GM21515 (cell line): ENCODE results near the gene HRAS.

Source experiments
- ATAC-seq: cut with Tn5 transposase; IDR thresholded peaks from one replicate; pipeline ENCODE4 v1.9.1; 2021; ENCODE audit not compliant: unreplicated experiment

The HRAS gene

DNA sequence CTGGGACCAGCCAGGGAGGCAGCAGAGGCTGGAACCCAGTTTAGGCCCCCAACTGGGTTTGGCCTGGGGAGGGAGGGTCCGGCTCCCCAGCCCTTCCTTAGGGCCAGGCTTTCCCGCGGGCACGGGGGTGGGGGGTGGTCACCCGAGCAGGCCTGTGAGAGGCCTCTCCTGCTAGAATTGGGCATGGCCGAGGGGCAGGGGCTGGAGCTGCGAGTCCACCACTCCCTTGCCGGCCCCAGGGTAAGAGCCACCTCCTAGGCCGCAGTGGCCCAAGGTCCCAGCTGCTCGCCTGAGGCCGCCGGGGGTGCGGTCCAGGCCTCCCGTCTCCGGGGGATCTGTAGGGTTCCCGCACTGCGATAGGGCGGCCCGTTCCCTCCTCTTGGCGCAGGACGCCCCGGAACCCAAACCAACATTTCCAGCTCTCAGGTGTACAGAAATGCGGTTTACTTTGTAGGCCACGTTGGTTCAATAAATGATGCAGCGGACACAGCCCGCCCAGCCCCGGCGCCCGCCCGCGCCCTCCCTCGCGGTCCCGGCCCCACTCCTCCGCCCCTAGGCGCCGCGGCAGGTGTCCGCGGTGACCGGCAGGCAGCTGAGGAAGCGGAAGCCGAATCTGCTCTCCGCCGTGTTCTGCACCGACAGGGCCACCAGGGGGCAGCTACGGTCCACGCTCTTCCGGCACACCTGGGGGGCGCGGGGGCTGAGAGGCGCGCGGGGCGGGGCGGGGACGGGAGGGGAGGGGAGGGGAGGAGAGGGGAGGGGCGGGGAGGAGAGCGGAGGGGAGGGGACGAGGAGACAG is 19.3 kb upstream of the HRAS start:
- ATAC-seq = peak; percentile 55

DNA sequence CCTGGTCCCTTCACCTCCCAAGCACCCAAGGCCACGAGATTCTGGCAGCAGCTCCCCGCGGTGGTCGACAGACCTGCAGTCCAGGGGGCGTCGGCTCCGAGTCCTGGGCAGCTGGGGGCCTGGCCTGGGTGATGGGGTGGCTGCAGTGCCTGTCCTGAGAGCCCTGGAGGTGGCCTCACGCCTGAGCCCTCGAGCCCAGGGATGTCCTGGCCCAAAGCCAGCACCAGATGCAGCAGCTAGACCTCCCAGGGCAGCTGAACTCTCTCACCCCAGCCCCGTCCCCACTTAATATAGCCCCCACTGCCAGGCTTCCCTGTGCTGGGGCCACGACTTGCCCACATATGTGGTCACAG is 18.6 kb upstream of the HRAS start:
- no peak for ATAC-seq

DNA sequence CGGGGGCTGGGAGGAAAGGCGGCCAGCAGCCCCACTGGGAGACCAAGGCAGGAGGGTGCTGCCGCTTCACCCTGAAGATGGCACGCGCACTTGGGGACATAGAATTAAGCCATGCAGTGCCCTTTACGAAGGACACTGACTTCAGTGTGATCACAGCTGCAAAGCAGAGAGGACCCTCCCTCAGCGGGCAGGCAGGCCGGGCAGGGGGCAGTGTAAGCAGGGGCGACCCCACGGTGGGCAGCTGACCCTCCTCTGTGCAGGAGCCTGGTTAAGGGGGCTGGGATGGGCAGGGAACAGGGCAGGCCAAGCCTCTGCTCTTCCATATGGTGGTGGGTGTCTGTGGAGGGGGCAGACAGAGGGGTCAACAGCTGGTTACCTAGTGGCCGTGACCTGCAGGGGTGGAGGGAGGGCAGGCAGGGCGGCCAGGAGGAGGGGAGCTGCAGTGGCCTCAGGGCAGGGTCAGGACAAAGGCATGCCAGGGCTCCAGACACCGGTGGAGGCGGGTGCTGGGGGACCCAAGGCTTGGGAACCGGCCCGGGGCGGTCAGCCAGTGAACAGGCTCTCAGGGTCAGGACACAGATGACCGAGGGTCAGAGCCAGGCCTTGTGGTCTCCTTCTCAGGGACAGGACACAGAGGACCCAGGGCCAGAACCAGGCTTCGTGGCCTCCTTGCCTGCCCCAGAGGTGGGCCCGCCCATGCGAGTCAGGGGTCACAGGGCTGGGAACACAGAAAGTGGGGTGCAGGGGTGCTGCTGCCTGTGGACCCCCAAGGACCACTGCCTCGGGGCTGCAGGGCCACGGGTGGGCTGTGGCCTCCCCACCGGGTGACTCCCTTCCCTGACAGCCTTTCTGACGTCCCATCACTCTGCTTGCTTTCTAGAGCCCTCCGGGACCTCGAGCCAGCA is 18.0 kb upstream of the HRAS start:
- no peak for ATAC-seq

DNA sequence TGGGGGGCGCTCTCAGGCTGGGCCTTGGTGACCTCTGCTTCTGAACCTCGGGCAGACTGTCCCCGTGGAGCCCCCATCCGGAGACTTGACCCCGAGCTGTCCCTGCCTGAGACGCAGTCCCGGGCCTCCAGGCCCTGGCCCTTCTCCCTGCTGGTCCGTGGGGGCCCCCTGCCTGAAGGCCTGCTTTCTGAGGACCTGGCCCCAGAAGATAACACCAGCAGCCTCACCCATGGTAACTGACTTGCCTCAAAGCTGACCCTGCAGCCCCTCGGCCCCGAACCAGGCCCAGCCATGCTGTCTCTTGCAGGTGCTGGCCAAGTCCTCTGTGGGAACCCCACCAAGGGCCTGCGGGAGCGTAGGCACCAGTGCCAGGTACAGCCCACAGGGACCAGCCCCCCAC is 16.2 kb upstream of the HRAS start:
- ATAC-seq = no peak

DNA sequence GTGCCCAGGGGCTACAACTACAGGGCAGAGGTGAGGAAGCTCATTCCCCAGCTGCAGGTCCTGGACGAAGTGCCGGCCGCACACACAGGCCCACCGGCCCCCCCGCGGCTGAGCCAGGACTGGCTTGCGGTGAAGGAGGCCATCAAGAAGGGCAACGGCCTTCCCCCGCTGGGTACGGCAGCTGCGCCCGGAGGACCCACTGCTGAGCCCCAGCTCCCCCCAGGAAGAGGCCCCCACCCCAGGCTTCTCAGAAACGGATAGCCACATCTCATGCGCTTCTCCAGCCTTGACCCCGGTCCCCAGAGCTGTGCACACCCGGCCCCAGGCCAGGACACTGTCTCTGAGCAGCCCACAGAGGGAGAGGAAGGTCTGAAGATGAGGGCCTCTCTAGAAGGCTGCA is 15.8 kb upstream of the HRAS start:
- ATAC-seq = no peak

DNA sequence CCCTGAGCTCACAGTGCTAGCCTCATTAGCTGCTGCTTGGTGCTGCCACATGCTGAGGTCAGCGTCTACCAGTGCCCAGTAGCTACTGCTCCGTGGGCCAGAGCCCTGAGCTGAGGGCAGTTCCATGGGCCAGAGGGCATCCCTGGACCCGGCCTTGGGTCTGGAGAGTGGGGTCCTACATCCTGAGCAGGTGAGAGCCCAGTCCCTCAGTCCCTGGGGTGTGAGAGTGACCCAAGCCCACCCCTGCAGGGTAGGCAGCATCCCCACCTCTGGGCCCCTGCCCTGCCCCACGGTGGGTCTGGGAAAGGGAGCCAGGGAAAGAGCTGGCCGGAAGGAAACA is 15.3 kb upstream of the HRAS start:
- no peak for ATAC-seq

DNA sequence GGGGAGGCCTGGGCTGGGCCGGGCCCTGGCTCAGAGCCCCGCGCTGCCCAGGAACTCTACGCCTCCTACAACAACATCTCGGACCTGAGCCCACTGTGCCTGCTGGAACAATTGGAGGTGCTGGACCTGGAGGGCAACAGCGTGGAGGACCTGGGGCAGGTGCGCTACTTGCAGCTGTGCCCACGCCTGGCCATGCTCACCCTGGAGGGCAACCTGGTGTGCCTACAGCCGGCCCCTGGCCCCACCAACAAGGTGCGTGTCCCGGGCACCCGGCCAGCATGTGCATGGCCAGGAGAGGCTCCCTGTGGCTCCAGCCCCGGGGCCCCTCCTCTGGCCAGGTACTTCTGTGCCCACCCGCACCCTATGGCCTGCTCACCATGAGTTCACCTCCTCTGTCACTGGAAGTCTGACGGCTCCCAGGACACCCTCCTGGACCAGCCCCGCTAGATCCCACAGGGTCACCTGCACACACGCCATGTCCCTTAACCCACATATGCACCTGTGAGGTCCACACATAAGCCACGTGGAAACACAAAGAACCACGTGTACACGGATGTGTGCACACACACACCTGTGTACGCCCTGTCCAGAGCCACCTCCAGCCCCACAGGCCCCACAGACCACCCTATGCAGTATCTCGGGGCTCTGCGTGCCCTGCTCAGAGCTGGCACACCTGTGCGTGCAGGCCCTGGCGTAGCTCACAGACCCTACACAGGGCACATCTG is 14.8 kb upstream of the HRAS start:
- ATAC-seq = no peak

DNA sequence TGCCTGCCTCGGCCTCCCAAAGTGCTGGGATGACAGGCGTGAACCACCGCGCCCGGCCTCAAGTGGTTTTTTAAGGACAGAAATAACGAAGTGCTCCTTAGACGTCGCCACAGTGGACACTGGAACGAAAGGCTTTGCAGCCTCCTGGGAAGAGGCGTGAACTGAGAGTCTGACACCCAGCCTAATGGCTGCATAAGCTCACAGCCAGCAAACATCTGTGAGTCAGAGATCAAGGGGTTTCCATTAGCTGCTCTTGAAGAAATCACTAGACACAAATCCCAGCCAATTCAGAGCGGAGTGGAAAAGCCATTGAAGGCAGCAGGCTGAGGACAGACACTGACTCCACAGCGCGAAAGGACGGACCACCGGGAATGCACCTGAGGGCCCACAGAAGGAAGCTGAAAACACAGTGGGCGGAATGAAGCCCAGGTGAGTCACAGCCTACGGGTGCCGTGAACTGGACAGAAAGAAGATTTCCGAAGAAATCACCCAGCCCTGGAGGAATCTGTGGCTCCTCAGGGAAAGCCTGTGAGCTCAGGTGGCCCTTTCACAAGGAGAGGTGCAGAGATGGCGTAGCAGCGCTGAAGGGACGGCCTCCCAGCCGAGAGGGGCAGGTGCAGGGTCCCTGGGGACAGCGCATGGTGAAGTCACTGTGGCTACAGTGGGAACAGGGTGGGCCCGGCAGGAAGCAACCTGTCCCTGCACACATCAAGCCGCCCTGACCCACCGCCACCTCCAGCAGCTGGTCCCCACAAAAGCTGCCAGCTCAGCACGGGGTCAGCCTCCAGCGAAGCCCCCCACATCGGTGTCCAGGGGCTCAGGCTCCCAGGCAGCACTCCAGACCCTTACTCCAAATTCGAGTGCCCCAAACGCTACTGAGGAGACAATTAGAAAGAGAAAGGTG is 13.6 kb upstream of the HRAS start:
- ATAC-seq = no peak

DNA sequence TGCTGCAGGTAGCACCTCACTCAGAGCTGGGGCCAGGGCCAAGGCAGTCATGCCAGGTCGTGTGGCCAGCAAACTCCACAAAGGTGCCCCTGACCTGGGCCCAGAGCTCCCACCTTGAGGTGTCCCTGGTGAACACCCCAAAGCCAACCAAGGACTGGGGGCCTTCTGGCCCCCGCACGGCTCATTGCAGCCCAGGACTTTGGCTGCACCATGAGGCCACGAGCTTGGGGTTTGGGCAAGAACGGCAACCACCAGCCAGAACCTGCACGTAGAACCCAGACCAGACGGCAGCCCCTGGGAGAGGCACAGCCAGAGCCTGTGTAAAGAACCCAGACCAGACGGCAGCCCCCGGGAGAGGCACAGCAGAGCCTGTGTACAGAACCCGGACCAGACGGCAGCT is 9.8 kb upstream of the HRAS start:
- no peak for ATAC-seq

DNA sequence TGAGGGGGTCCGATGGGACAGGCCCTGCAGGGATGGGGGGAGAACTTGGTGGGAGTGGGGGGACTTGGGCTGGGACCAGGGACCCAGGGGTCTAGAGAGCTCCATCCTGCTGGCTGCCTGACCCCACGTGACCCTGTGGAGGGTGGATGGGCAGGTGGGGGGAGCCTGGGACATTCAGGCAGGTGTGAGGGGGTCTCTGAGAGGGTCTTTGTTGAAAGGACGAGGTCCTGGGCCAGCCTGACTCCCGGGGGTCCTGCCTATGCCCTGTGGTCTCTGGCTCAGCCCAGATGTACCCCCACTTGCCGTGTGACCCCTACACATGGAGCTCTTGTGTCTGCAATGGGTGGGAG is 9.4 kb upstream of the HRAS start:
- no peak for ATAC-seq

DNA sequence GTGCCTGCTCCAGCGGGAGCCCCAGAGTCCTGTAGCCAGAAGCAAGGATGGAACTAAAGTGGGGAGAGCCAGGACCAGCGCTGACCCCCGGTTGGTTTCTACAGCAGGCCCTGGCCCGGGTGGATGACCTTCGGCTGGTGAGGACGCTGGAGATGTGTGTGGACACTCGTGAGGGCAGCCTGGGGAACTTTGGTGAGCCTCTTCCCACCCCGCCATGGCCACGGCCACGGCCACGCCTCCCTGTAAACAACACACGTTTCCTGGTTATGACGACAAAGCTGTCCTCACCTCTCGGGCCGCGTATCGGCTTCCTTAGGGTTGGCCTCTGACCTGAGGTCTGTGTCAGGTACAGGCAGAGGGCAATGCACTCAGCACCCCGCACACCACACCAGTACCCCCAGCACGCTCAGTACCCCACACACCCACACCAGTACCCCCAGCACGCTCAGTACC is 6.1 kb upstream of the HRAS start:
- ATAC-seq = no peak

DNA sequence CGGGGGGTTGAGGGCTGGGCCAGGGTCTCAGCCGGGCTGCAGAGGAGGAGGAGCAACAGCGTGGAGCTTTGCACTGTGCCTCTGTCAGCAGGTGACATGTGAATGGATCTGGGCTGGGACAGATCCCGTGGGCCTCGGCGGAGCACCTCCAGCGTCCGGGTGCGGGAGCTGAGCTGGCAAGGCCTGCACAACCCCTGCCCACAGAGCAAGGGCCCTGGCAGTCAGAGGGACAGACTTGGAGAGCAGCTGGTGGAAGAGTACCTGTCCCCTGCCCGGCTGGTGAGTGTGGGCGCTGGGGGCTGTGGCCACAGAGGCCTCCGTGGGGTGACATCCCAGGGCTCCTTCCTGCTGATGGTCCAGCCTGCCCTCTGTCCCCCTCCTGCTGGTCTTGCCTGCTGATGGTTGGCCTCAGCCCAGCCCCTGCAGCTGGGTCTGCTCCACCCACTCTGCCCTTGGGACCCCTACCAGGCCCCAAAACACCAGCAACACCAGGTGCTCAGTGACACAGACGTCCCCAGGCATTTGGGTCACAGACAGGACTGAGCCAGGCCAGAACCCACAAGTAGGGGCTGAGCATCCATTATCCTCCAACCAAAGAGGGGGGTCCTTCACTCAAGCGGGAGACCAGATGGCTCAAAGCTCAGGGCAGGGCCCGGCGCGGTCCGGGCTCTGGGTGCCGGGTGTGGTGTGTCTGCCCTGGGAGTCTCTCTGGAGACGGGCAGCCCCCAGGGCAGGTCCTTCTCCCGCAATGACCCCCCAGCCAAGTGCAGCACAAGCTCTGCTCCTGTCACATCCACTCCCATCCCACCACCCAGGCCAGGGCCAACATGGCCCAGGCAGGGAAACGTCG is 5.4 kb upstream of the HRAS start:
- no peak for ATAC-seq

DNA sequence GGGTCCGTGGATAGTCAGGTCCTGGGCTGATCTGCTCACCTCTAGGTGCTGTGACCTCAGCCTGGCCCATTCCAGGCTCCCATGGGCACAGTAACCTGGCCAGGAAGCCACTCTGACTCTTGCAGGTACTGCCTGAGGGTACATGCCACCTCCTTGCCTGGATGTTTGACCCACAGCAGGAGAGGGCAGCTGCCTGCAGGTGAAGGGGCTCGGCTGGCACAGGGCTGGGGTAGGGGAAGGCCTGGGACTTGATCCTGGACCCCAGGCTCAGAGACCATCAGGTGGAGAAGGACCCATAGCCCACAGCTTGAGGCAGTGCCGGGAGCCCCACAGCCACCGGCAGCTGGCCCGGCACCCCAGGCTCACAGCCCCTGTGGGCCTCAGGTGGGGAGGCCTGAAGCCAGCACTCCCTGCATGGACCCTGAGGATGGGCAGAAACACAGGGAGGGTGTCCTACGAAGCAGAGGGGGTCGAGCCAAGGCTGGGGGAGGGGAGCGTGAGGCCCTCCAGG is 4.7 kb upstream of the HRAS start:
- ATAC-seq = no peak

DNA sequence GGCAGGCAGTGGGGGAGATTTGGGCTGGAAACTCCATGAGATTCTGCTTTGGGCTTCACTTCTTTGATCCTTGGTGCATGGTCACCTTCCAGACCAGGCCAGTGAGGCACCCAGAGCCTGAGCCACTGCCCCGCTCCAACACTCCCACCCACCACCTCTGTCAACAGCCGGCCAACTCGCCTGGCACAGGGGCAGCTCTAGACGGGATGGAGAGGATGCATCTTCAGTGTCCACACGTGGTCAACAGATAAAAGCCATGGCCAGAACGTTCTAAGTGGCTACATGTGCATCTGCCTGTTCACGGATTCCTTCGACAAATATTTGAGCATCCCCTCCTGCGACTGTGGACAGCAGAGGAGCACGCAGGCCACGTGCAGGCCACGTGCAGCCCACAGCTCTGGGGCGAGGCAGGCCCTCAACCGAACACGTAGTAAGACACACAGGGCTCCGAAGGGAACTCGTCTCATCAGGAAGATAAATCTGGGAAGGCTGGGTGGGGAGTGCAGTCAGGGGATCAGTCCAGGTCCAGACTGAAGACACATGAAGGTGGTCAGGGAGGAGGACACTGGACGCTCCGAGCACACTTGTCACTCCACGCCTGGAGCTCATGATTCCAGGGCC is 3.2 kb upstream of the HRAS start:
- ATAC-seq = no peak

DNA sequence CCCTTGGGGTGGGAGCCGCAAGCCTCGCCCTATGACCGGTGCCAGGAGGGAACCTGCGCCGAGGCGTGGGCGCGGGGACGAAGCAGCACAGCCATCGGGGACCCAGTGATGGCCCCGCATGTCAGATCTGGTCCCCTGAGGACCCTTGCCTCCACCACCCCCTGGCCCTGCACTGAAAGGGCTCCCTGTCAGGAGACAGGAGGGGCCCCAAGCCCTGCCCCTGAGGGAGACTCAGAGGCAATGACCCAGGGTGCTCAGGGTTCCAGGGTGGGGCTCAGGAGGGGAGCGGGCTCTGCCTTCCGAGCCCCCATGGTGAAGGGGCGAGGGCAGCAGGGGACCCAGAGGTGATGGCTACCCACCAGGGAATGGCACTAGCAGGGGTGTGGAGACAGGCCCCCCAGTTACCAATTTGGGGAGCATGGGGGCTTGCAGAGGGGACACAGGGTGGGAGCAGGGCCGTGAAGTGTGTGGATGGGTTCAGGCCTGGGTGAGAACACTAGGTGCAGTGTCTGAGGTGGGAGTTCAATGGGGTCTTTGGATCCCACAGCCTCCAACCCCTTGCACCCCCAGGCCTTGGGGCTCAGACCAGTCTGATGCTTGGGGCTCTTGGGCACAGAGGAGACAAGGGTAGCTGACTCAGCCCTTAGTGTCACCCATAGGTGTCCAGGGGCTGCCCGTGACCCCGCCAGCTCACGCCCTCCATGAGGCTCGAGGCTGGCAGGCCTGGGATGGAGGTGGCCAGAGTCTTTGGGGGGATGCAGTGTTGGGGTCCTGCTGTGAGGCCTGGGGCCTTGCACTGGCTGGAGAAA is 2.5 kb upstream of the HRAS start:
- ATAC-seq = no peak

DNA sequence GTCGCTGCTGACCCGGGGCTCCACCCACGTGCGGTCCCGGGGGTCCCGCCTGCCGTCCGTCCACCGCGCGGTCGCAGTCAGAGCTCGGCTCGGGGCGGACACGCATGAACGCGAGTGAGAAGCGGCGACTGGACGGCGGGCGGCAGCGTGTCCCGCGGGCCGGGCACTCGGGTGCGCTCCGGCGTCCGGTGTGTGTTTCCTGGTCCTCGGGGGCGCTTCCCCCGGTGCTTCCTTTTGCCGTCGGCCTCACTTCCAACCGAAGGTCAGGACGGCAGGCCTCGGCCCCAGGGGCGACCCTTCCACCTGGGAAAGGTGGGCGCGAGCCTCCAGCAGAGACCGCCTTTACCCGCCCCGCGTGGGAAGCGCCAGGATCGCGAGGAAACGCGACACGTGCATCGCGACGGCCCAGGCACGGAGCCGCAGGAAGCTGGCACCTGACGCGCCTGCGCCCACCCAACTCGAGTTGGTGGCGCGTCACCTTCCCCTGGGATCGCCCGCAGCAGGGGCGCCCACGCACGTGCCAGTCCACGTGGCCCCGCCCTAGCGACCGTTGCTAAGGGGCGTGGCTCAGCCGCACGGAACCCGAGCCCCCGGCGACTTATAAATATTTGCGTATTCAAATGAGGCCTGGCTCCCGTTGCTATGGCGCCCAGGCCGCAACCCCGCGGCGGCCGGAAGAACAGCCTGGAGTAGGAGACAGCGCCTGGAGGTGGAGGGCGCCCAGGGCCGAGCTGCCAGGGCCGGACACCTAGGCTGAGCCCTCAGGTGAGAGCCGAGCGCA is 1.7 kb upstream of the HRAS start, which contains the start of gene LRRC56:
TSS of gene LRRC56 (plus strand) at position 687 of the 781 bp plus-strand sequence. CDS start 3,158 bp downstream, outside the sequence.
- ATAC-seq = peak; percentile 48

DNA sequence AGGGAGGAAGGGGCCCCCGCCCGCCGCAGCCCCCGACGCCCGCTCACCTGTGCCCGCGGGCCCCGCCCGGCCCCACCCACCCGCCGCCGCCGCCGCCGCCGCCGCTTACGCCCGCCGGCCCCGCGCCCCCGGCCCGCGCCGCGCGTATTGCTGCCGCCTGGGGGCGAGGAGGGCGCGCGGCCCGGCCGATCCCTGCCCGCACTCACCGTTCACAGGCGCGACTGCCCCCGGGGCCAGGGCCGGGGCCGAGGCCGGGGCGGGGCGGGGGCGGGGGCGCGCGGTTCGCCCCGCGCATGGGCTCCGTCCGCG is 212 bp downstream of the HRAS start:
- no peak for ATAC-seq
